ENCODE measurements around the gene ZP2. TPM values are rescaled to one million over a fixed set of nuclear protein-coding genes. Genes with fewer than 3 reads are reported as not detected.

ZP2 gene
- total RNA-seq, 2 experiments from 2014 or later = not detected

- H3K4me1 Mint-ChIP-seq (ENCODE audit: low read depth) = no peaks in the 10 kb centered on the region
- no peaks in the 10 kb centered on the region for H3K9me3 Mint-ChIP-seq
- TF ChIP-seq CTCF (IDR thresholded peaks at IDR 0.05) = no peak
- ATAC-seq (no peak), DNase-seq (no peak)
- H3K4me3 Mint-ChIP-seq = no peak overlapping the region
- ChIA-PET CTCF (no interaction called here), POLR2A (no interaction called here)
- H3K27me3 Mint-ChIP-seq = peaks cover 19% of the 10 kb centered on the region
- intact Hi-C loops (cut with micrococcal nuclease) = no loop called here
- H3K27ac Mint-ChIP-seq = no peak overlapping the region
- H3K36me3 Mint-ChIP-seq (ENCODE audit: low read depth) = no peaks in the 10 kb centered on the region
These were observed 5.7 kb upstream of the ZP2 start for GRCh38 chr16:21217121-21217520.

- no peaks in the 10 kb centered on the region for H3K9me3 Mint-ChIP-seq
- H3K4me1 Mint-ChIP-seq (ENCODE audit: low read depth) = no peaks in the 10 kb centered on the region
- POLR2A ChIA-PET = no interaction called here
- H3K4me3 Mint-ChIP-seq = no peak overlapping the region
- TF ChIP-seq CTCF (IDR thresholded peaks at IDR 0.05) = no peak
- no peak for DNase-seq
- intact Hi-C loops (cut with micrococcal nuclease) = no loop called here
- H3K27me3 Mint-ChIP-seq = peaks cover 13% of the 10 kb centered on the region
- no peak for ATAC-seq
- CTCF ChIA-PET = no interaction called here
- no peaks in the 10 kb centered on the region for H3K36me3 Mint-ChIP-seq (ENCODE audit: low read depth)
- no peak overlapping the region for H3K27ac Mint-ChIP-seq
These were observed 2.7 kb upstream of the ZP2 start for GRCh38 chr16:21214086-21214485.

- Mint-ChIP-seq H3K36me3 (ENCODE audit: low read depth) (no peaks in the 10 kb centered on the region), H3K27ac (no peak overlapping the region), H3K4me1 (ENCODE audit: low read depth) (no peaks in the 10 kb centered on the region), H3K9me3 (no peaks in the 10 kb centered on the region), H3K4me3 (no peak overlapping the region), H3K27me3 (peaks cover 14% of the 10 kb centered on the region)
- no peak for TF ChIP-seq CTCF (IDR thresholded peaks at IDR 0.05)
- no peak for DNase-seq
- ATAC-seq = no peak
- ChIA-PET CTCF (interaction anchor here (1.8 kb wide), 1 partner anchor 20 kb away, joined by 7 read pairs; no protein-coding TSS in a partner anchor), POLR2A (interaction anchor here (1.0 kb wide), 1 partner anchor 27 kb away, joined by 3 read pairs; no protein-coding TSS in a partner anchor)
- intact Hi-C loops (cut with micrococcal nuclease) = no loop called here
These were observed 2.7 kb downstream of the ZP2 start for GRCh38 chr16:21208446-21209230.

GRCh38 chr16:21206550-21206949 is 4.8 kb downstream of the ZP2 start:
- POLR2A ChIA-PET = no interaction called here
- Mint-ChIP-seq H3K9me3 (no peaks in the 10 kb centered on the region), H3K4me1 (ENCODE audit: low read depth) (no peaks in the 10 kb centered on the region), H3K4me3 (no peak overlapping the region), H3K36me3 (ENCODE audit: low read depth) (no peaks in the 10 kb centered on the region), H3K27ac (no peak overlapping the region), H3K27me3 (peaks cover 16% of the 10 kb centered on the region)
- CTCF ChIA-PET = no interaction called here
- TF ChIP-seq CTCF (IDR thresholded peaks at IDR 0.05) = no peak
- intact Hi-C loops (cut with micrococcal nuclease) = no loop called here
- ATAC-seq (no peak), DNase-seq (no peak)

GRCh38 chr16:21205303-21205702 is 6.1 kb downstream of the ZP2 start:
- H3K36me3 Mint-ChIP-seq (ENCODE audit: low read depth) = no peaks in the 10 kb centered on the region
- intact Hi-C loops (cut with micrococcal nuclease) = no loop called here
- ChIA-PET POLR2A (interaction anchor here (0.5 kb wide), 1 partner anchor 389 kb away, joined by 3 read pairs; no protein-coding TSS in a partner anchor), CTCF (no interaction called here)
- H3K9me3 Mint-ChIP-seq = no peaks in the 10 kb centered on the region
- DNase-seq = no peak
- H3K4me3 Mint-ChIP-seq = no peak overlapping the region
- no peak for ATAC-seq
- no peak for TF ChIP-seq CTCF (IDR thresholded peaks at IDR 0.05)
- peaks cover 16% of the 10 kb centered on the region for H3K27me3 Mint-ChIP-seq
- no peaks in the 10 kb centered on the region for H3K4me1 Mint-ChIP-seq (ENCODE audit: low read depth)
- no peak overlapping the region for H3K27ac Mint-ChIP-seq

Data from activated CD8-positive, alpha-beta T cell treated with anti-CD3 and anti-CD28 coated beads for 36 hours (primary cell).